SU-DHL-6 (cell line): ENCODE data around the gene IDI2.
A peak's percentile ranks its signal among the peaks of the same experiment; 100 is the strongest.

Source experiments
- H2AFZ ChIP-seq: fragments of 200-600 bp; sonication (generic); 2 replicates; pipeline ENCODE4 v1.6.1; 2014; ENCODE audit warnings: low read depth, mild to moderate bottlenecking, moderate library complexity, mixed read lengths, antibody characterized with exemption, low read length; ENCODE audit not compliant: severe bottlenecking
- H3F3A ChIP-seq: fragments of 200-600 bp; shearing (Covaris generic); 2 replicates; pipeline ENCODE4 v1.6.0; 2016; ENCODE audit warnings: antibody characterized with exemption, mild to moderate bottlenecking; ENCODE audit not compliant: insufficient read depth
- H3K27ac ChIP-seq: fragments of 200-600 bp; sonication (generic); 2 replicates; pipeline ENCODE4 v1.5.1; 2016; ENCODE audit warnings: low read depth, mild to moderate bottlenecking, low read length, moderate library complexity, mixed read lengths
- H3K27me3 ChIP-seq: fragments of 200-600 bp; sonication (generic), shearing (Covaris generic); 2 replicates; pipeline ENCODE4 v1.6.0; 2014; ENCODE audit warnings: mild to moderate bottlenecking, low read length
- H3K36me3 ChIP-seq: fragments of 200-600 bp; sonication (generic); 2 replicates; pipeline ENCODE4 v1.6.1; 2014; ENCODE audit warnings: mild to moderate bottlenecking, low read length, mixed read lengths
- H3K4me2 ChIP-seq: fragments of 300-600, 200-600 bp; shearing (Covaris generic), sonication (generic); 2 replicates; pipeline ENCODE4 v1.6.0; 2014; ENCODE audit warnings: low read length, low read depth, mild to moderate bottlenecking; ENCODE audit not compliant: poor library complexity, severe bottlenecking
- H3K4me3 ChIP-seq: fragments of 200-600 bp; sonication (generic); 2 replicates; pipeline ENCODE4 v1.5.1; 2014; ENCODE audit warnings: antibody characterized with exemption, low read length, mild to moderate bottlenecking, mixed read lengths; ENCODE audit not compliant: insufficient read depth, poor library complexity, severe bottlenecking
- H3K79me2 ChIP-seq: fragments of 200-600 bp; sonication (generic); 2 replicates; pipeline ENCODE4 v1.6.1; 2014; ENCODE audit warnings: mild to moderate bottlenecking, low read length, moderate library complexity; ENCODE audit not compliant: insufficient read depth
- H3K9ac ChIP-seq: fragments of 200-600 bp; sonication (generic); 2 replicates; pipeline ENCODE4 v1.7.0; 2014; ENCODE audit warnings: mild to moderate bottlenecking, low read length
- H3K9me2 ChIP-seq: fragments of 200-600 bp; sonication (generic); replicated peaks from 2 replicates; pipeline ENCODE4 v1.6.1; 2014; ENCODE audit warnings: low read length; ENCODE audit not compliant: insufficient read depth
- H3K9me3 ChIP-seq: fragments of 200-600 bp; sonication (generic); 2 replicates; pipeline ENCODE4 v1.6.1; 2014; ENCODE audit warnings: low read length, mixed read lengths; ENCODE audit not compliant: insufficient read depth
- H4K20me1 ChIP-seq: fragments of 200-600 bp; sonication (generic); 2 replicates; pipeline ENCODE4 v1.6.1; 2014; ENCODE audit warnings: low read depth, mild to moderate bottlenecking, antibody characterized with exemption, low read length, moderate library complexity, mixed read lengths
- CTCF ChIP-seq: fragments of 200-600 bp; sonication (generic); IDR thresholded peaks from one replicate; pipeline ENCODE4 v1.5.1; 2017; ENCODE audit warnings: antibody characterized with exemption, mild to moderate bottlenecking, low read length, moderate library complexity; ENCODE audit not compliant: insufficient read depth, poor library complexity, severe bottlenecking
- EZH2phosphoT487 ChIP-seq: fragments of 200-600 bp; sonication (generic), shearing (Covaris generic); conservative IDR thresholded peaks from 2 replicates; pipeline ENCODE4 v1.6.1; 2018; ENCODE audit warnings: mild to moderate bottlenecking, antibody characterized with exemption, low read length, moderate library complexity, mixed read lengths

Gene IDI2

GRCh38 chr10:990808-991207 is 34.9 kb downstream of the IDI2 start:
- peaks cover 20% of the 10 kb centered on the region for H4K20me1 ChIP-seq

GRCh38 chr10:988667-989545 is 36.8 kb downstream of the IDI2 start:
- Histone ChIP-seq H3K27me3 (no peaks in the 10 kb centered on the region), H3K79me2 (peaks cover 56% of the 10 kb centered on the region), H3K27ac (peak overlapping the region; percentile 43), H3K9ac (peak overlapping the region; percentile 99), H2AFZ (no peak overlapping the region), H3K36me3 (peaks cover 8% of the 10 kb centered on the region; the same call in 1 of the 2 replicates), H3K4me2 (peak overlapping the region; percentile 78), H3F3A (no peaks in the 10 kb centered on the region; the same call in 1 of the 2 replicates), H3K9me2 (no peaks in the 10 kb centered on the region), H3K9me3 (no peaks in the 10 kb centered on the region), H3K4me3 (peak overlapping the region; percentile 100), H4K20me1 (peaks cover 20% of the 10 kb centered on the region)
- TF ChIP-seq CTCF (no peak), EZH2phosphoT487 (no peak)

More at GRCh38 chr10:990808-991207, 34.9 kb downstream of the IDI2 start:
- Histone ChIP-seq H3K27ac (no peak overlapping the region), H3K36me3 (peaks cover 13% of the 10 kb centered on the region; the same call in 1 of the 2 replicates), H3F3A (no peaks in the 10 kb centered on the region; the same call in 1 of the 2 replicates), H3K4me3 (no peak overlapping the region), H2AFZ (no peak overlapping the region), H3K9ac (no peak overlapping the region), H3K9me2 (no peaks in the 10 kb centered on the region), H3K9me3 (no peaks in the 10 kb centered on the region), H3K4me2 (no peak overlapping the region), H3K79me2 (peaks cover 58% of the 10 kb centered on the region), H3K27me3 (no peaks in the 10 kb centered on the region)
- no peak for TF ChIP-seq EZH2phosphoT487
- no peak for TF ChIP-seq CTCF

- Histone ChIP-seq H3F3A (no peaks in the 10 kb centered on the region; the same call in 1 of the 2 replicates), H3K4me2 (peak within 1 kb of the TSS; percentile 78), H3K27ac (peak within 1 kb of the TSS; percentile 43), H3K36me3 (peaks cover 8% of the 10 kb centered on the region; the same call in 1 of the 2 replicates), H3K9ac (peak within 1 kb of the TSS; percentile 99), H3K9me2 (no peaks in the 10 kb centered on the region), H3K79me2 (peaks cover 48% of the 10 kb centered on the region), H3K4me3 (peak within 1 kb of the TSS; percentile 100), H3K9me3 (no peaks in the 10 kb centered on the region), H2AFZ (peak within 1 kb of the TSS; percentile 92), H4K20me1 (peaks cover 20% of the 10 kb centered on the region), H3K27me3 (no peaks in the 10 kb centered on the region)
- no peak for TF ChIP-seq EZH2phosphoT487
- TF ChIP-seq CTCF: peak; percentile 73
These were observed 37.6 kb downstream of the IDI2 start, which contains the start of gene GTPBP4 for GRCh38 chr10:987870-988666. Gene GTPBP4 (plus strand): TSS chr10:988434. CDS start chr10:988480, 46 bp downstream.
